ENCODE measurements around the gene TEP1. TPM values are rescaled to one million over a fixed set of nuclear protein-coding genes. Genes with fewer than 3 reads are reported as not detected.

The TEP1 gene
- total RNA-seq, 1 donor, result 33.3 TPM

DNA sequence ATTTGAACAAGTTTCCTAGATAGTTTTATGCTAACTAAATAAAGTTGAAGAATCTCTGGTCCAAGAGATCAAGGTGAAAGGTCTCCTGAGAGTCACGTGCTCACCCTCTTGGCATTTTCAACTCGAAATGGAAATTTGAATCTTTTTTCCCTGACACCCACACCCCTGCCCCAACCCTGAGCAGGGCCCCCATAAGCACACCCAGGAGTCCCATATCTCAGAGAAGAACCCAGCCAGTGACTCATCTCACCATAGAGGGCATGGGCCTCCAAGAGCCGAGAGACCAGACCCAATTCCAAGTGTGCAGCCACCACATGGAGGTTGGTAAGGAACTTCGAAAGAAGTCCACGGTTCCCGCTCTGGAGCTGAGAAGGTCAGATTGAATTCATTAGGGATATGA lies 32.6 kb downstream of the TEP1 start:
- no peak for DNase-seq (ENCODE audit: insufficient read length, low spot score, missing footprints)
- Histone ChIP-seq H3K4me1 (ENCODE audit: insufficient read depth, low read length) (no peaks in the 10 kb centered on the region), H3K79me2 (ENCODE audit: insufficient read depth, low read length) (no peaks in the 10 kb centered on the region), H3K4me2 (ENCODE audit: insufficient read depth, low read length) (no peak overlapping the region), H3K36me3 (ENCODE audit: insufficient read depth, low read length) (peaks cover 84% of the 10 kb centered on the region), H3K27ac (ENCODE audit: low read depth, low read length) (no peak overlapping the region), H3K9me3 (ENCODE audit: low read depth, low read length) (no peaks in the 10 kb centered on the region), H2AFZ (ENCODE audit: low read length) (no peak overlapping the region), H4K20me1 (ENCODE audit: insufficient read depth, low read length) (no peaks in the 10 kb centered on the region), H3K4me3 (ENCODE audit: insufficient read depth, low read length) (no peak overlapping the region), H3K27me3 (ENCODE audit: insufficient read depth, low read length) (no peaks in the 10 kb centered on the region)
- no peak for TF ChIP-seq CTCF (IDR thresholded peaks at IDR 0.05; ENCODE audit: extremely low read depth, low read depth, low read length)

GRCh38 chr14:20379743-20380142 lies 33.6 kb downstream of the TEP1 start:
- DNase-seq (ENCODE audit: insufficient read length, low spot score, missing footprints), result no peak
- Histone ChIP-seq H3K9me3 (ENCODE audit: low read depth, low read length) (no peaks in the 10 kb centered on the region), H3K36me3 (ENCODE audit: insufficient read depth, low read length) (peaks cover 81% of the 10 kb centered on the region)

GRCh38 chr14:20377171-20377570 lies 36.1 kb downstream of the TEP1 start:
- no peak for DNase-seq (ENCODE audit: insufficient read length, low spot score, missing footprints)
- Histone ChIP-seq H3K4me2 (ENCODE audit: insufficient read depth, low read length) (no peak overlapping the region), H3K27me3 (ENCODE audit: insufficient read depth, low read length) (no peaks in the 10 kb centered on the region), H3K9me3 (ENCODE audit: low read depth, low read length) (no peaks in the 10 kb centered on the region), H4K20me1 (ENCODE audit: insufficient read depth, low read length) (no peaks in the 10 kb centered on the region), H3K27ac (ENCODE audit: low read depth, low read length) (no peak overlapping the region), H3K4me3 (ENCODE audit: insufficient read depth, low read length) (no peak overlapping the region), H3K4me1 (ENCODE audit: insufficient read depth, low read length) (no peaks in the 10 kb centered on the region), H3K79me2 (ENCODE audit: insufficient read depth, low read length) (no peaks in the 10 kb centered on the region), H3K36me3 (ENCODE audit: insufficient read depth, low read length) (peaks cover 85% of the 10 kb centered on the region), H2AFZ (ENCODE audit: low read length) (no peak overlapping the region)
- no peak for TF ChIP-seq CTCF (IDR thresholded peaks at IDR 0.05; ENCODE audit: extremely low read depth, low read depth, low read length)

More at GRCh38 chr14:20379743-20380142, 33.6 kb downstream of the TEP1 start:
- Histone ChIP-seq H4K20me1 (ENCODE audit: insufficient read depth, low read length) (no peaks in the 10 kb centered on the region), H3K27me3 (ENCODE audit: insufficient read depth, low read length) (no peaks in the 10 kb centered on the region), H2AFZ (ENCODE audit: low read length) (no peak overlapping the region), H3K79me2 (ENCODE audit: insufficient read depth, low read length) (no peaks in the 10 kb centered on the region), H3K4me3 (ENCODE audit: insufficient read depth, low read length) (no peak overlapping the region), H3K4me1 (ENCODE audit: insufficient read depth, low read length) (no peaks in the 10 kb centered on the region), H3K27ac (ENCODE audit: low read depth, low read length) (no peak overlapping the region), H3K4me2 (ENCODE audit: insufficient read depth, low read length) (no peak overlapping the region)
- TF ChIP-seq CTCF (IDR thresholded peaks at IDR 0.05; ENCODE audit: extremely low read depth, low read depth, low read length), result no peak

DNA sequence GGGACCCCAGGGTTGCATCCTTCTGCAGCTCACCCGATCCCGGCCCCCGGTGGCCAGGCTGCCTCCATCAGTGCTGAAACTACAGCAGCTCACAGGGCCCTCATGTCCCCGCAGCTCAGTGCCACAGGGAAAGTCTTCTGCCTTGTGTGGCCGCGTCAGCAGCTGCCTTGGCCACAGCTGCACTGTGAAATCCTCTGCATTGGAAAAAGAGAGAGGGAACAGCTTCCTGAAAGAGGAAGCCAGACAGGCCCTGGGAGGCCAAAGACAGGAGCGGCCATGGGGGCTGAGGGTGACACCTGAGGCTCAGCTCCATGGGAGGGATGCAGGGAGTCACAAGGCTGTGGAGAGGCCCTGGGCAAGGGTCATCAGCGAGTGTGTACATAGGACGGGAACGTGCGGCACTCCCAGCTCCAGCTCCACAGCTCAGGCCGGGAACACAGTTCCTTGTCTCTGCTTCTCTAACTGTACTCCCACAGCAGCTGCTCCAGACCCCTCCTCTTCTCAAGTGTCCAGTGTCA lies 37.2 kb downstream of the TEP1 start:
- Histone ChIP-seq H3K4me2 (ENCODE audit: insufficient read depth, low read length) (no peak overlapping the region), H3K27me3 (ENCODE audit: insufficient read depth, low read length) (no peaks in the 10 kb centered on the region), H3K79me2 (ENCODE audit: insufficient read depth, low read length) (no peaks in the 10 kb centered on the region), H3K9me3 (ENCODE audit: low read depth, low read length) (no peaks in the 10 kb centered on the region), H3K4me1 (ENCODE audit: insufficient read depth, low read length) (no peaks in the 10 kb centered on the region), H2AFZ (ENCODE audit: low read length) (no peak overlapping the region), H4K20me1 (ENCODE audit: insufficient read depth, low read length) (no peaks in the 10 kb centered on the region), H3K4me3 (ENCODE audit: insufficient read depth, low read length) (no peak overlapping the region), H3K27ac (ENCODE audit: low read depth, low read length) (no peak overlapping the region), H3K36me3 (ENCODE audit: insufficient read depth, low read length) (peaks cover 86% of the 10 kb centered on the region)
- DNase-seq (ENCODE audit: insufficient read length, low spot score, missing footprints), result no peak
- no peak for TF ChIP-seq CTCF (IDR thresholded peaks at IDR 0.05; ENCODE audit: extremely low read depth, low read depth, low read length)

Measured in osteoblast (primary cell).